ENCODE results near the gene TCF3. TPM values are rescaled to one million over a fixed set of nuclear protein-coding genes. Genes with fewer than 3 reads are reported as not detected.
"Not testable (repeated sequence)": the region's sequence is repeated elsewhere in the genome, so short reads cannot be mapped to it uniquely, and the experiment has no call there.

Gene TCF3
- 44.8 and 50.1 TPM in 2 replicates for total RNA-seq (2014; rRNA removed; shearing (Covaris generic))
- polyA plus RNA-seq (2014; cell fraction: nucleus; rRNA removed), result 103 and 104 TPM in 2 replicates

GRCh38 chr19:1652471-1653299 is at the start of gene TCF3:
Gene TCF3 (minus strand): TSS chr19:1652615. CDS start chr19:1650248, 2,367 bp downstream.
- peak; percentile 95 for DNase-seq (ENCODE audit: extremely low read depth, low read depth)

- DNase-seq (ENCODE audit: extremely low read depth, low read depth), result no peak
Measured at GRCh38 chr19:1700733-1701663, 48.6 kb upstream of the TCF3 start.

- DNase-seq (ENCODE audit: extremely low read depth, low read depth), result no peak
Measured at GRCh38 chr19:1699998-1700732, 47.8 kb upstream of the TCF3 start.

GRCh38 chr19:1699386-1699785 is 47.0 kb upstream of the TCF3 start:
- DNase-seq (ENCODE audit: extremely low read depth, low read depth), result no peak

DNA sequence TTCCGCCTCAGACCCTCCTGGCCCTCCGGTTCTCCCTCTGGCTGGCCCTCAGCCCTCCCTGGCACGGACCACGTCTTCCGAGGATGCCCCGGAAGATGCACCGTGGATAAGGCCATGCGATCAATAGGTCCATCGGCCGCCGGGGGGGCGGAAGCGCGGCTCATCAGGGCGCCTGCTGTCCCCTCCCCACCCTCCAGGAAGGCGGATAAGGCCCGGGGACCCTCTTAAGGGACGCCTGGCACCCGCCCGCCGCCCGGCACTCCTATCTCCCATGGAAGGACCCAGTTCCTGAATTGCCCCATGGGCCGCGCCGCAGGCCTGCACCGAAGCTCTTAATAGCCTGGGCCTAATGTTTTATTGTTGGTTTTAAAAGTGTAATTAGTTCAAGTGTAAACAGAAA is 46.2 kb upstream of the TCF3 start:
- no peak for DNase-seq (ENCODE audit: extremely low read depth, low read depth)

DNA sequence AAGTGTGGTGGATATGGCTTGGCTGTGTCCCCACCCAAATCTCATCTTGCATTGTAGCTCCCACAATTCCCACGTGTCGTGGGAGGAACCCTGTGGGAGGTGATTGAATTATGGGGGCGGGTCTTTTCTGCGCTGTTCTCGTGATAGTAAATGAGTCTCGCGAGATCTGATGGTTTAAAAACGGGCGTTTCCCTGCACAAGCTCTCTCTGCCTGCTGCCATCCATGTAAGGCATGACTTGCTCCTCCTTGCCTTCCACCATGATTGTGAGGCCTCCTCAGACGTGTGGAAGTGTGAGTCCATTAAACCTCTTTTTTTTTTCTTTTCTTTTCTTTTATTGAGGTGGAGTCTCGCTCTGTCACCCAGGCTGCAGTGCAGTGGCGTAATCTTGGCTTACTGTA is 43.1 kb upstream of the TCF3 start:
- DNase-seq (ENCODE audit: extremely low read depth, low read depth), result not testable (repeated sequence)

GRCh38 chr19:1691589-1692290 is 39.3 kb upstream of the TCF3 start:
- DNase-seq (ENCODE audit: extremely low read depth, low read depth), result no peak

DNA sequence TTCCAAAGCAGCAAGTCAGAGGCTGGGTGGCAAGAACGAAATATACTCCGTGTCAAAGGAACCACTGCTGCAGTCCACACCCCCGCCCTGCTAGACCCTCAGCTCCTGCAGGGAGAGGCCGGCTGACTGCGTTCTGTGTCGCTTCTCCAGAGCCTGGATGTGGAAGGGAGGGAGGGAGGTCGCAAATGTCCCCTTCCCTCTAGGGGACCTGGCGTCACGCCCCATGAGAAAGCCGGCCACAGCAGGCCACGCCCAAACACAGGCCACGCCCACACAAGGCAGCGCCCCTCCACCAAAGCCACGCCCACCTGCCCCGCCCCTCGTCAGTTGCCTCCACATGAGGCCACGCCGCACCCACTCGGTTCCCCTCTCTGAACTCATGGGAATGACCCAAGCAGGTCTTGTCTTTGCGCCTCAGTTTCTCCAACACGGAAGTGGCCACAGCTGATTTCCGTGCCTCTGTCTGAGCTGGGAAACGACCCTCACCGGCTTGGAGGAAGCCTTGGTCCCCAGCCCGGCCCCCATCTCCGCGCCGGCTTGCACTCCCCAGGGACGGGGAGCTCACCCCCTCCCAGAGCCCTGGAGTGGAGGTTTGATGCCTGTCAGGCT is 38.4 kb upstream of the TCF3 start:
- peak; percentile 36 for DNase-seq (ENCODE audit: extremely low read depth, low read depth)

DNA sequence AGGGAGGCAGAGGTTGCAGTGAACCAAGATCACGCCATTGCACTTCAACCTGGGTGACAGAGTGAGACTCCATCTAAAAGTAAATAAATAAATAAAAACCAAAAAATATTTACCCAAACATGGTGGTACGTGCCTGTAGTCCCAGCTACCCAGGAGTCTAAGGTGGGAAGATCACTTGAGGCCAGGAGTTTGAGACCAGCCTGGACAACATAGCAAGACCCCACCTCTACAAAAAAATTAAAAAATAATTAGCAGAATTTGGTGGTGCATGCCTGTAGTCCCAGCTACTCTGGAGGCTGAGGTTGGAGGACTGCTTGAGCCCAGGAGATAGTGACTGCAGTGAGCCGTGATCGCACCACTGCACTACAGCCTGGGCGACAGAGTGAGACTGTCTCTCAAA is 33.4 kb upstream of the TCF3 start:
- DNase-seq (ENCODE audit: extremely low read depth, low read depth), result not testable (repeated sequence)

- no peak for DNase-seq (ENCODE audit: extremely low read depth, low read depth)
Measured at GRCh38 chr19:1685046-1685445, 32.6 kb upstream of the TCF3 start.

DNA sequence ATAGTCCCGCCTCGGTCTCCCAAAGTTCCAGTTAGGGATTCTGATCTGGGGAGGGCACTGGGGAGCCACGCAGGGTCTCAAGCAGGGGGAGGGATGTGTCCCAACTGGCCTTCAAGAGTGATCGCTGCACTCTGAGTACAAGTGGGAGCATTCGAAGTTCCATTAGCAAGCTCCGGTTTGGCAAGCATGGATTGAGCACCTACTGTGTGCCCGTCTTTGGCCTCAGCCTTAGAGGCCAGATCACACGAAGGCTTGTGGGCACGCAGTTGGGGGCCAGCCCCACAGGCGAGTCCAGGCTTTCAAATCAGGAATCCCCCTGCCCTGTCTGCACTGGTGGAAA is 32.1 kb upstream of the TCF3 start:
- no peak for DNase-seq (ENCODE audit: extremely low read depth, low read depth)

GRCh38 chr19:1683869-1684572 is 31.6 kb upstream of the TCF3 start:
- no peak for DNase-seq (ENCODE audit: extremely low read depth, low read depth)

GRCh38 chr19:1680976-1681375 is 28.6 kb upstream of the TCF3 start:
- DNase-seq (ENCODE audit: extremely low read depth, low read depth), result no peak

- no peak for DNase-seq (ENCODE audit: extremely low read depth, low read depth)
Measured at GRCh38 chr19:1678073-1678472, 25.7 kb upstream of the TCF3 start.

- DNase-seq (ENCODE audit: extremely low read depth, low read depth), result no peak
Measured at GRCh38 chr19:1676351-1677266, 24.2 kb upstream of the TCF3 start.

- DNase-seq (ENCODE audit: extremely low read depth, low read depth), result no peak
Measured at GRCh38 chr19:1675633-1676350, 23.4 kb upstream of the TCF3 start.

GRCh38 chr19:1674293-1674679 is 21.9 kb upstream of the TCF3 start:
- DNase-seq (ENCODE audit: extremely low read depth, low read depth), result no peak

Measured in NCI-H460 (cell line).